NCI-H146 (cell line): ENCODE results near the gene ZNF574.
"Not testable (repeated sequence)": the region's sequence is repeated elsewhere in the genome, so short reads cannot be mapped to it uniquely, and the experiment has no call there.

ENCODE experiments used
- DNase-seq: peaks from one replicate; lab custom pipeline; 2025; lab: John Stamatoyannopoulos, UW

ZNF574 gene

GRCh38 chr19:42099336-42099925 is 23.5 kb downstream of the ZNF574 start:
- DNase-seq: no peak

GRCh38 chr19:42100241-42100640 is 24.3 kb downstream of the ZNF574 start:
- not testable (repeated sequence) for DNase-seq

GRCh38 chr19:42102877-42103276 is 26.9 kb downstream of the ZNF574 start:
- DNase-seq: no peak

GRCh38 chr19:42105368-42105767 is 29.4 kb downstream of the ZNF574 start:
- no peak for DNase-seq

- DNase-seq: peak; percentile 85
Measured at GRCh38 chr19:42108527-42109389, 32.8 kb downstream of the ZNF574 start.

GRCh38 chr19:42109896-42110295 is 33.9 kb downstream of the ZNF574 start:
- DNase-seq: no peak

GRCh38 chr19:42110658-42111057 is 34.7 kb downstream of the ZNF574 start:
- DNase-seq: no peak

- no peak for DNase-seq
Measured at GRCh38 chr19:42111384-42111783, 35.4 kb downstream of the ZNF574 start.

- DNase-seq: no peak
Measured at GRCh38 chr19:42111811-42112210, 35.8 kb downstream of the ZNF574 start.

GRCh38 chr19:42113641-42114348 is 37.8 kb downstream of the ZNF574 start:
- peak; percentile 69 for DNase-seq

GRCh38 chr19:42114412-42114811 is 38.4 kb downstream of the ZNF574 start:
- peak; percentile 88 for DNase-seq

GRCh38 chr19:42115219-42115618 is 39.3 kb downstream of the ZNF574 start:
- no peak for DNase-seq

GRCh38 chr19:42115705-42116104 is 39.7 kb downstream of the ZNF574 start:
- DNase-seq: no peak

- DNase-seq: no peak
Measured at GRCh38 chr19:42116308-42117075, 40.5 kb downstream of the ZNF574 start.

- DNase-seq: no peak
Measured at GRCh38 chr19:42117076-42117475, 41.1 kb downstream of the ZNF574 start.

GRCh38 chr19:42120276-42120980 is 44.5 kb downstream of the ZNF574 start:
- no peak for DNase-seq

- no peak for DNase-seq
Measured at GRCh38 chr19:42121036-42121621, 45.2 kb downstream of the ZNF574 start.

GRCh38 chr19:42121656-42122069 is 45.7 kb downstream of the ZNF574 start:
- DNase-seq: no peak

- DNase-seq: no peak
Measured at GRCh38 chr19:42122691-42123607, 47.0 kb downstream of the ZNF574 start.

GRCh38 chr19:42123765-42124164 is 47.8 kb downstream of the ZNF574 start:
- DNase-seq: no peak
